ENCODE data around the gene SUCO. TPM values are rescaled to one million over a fixed set of nuclear protein-coding genes. Genes with fewer than 3 reads are reported as not detected.

Gene SUCO
- total RNA-seq, 1 donor from 2014 or later: 120 TPM

DNA sequence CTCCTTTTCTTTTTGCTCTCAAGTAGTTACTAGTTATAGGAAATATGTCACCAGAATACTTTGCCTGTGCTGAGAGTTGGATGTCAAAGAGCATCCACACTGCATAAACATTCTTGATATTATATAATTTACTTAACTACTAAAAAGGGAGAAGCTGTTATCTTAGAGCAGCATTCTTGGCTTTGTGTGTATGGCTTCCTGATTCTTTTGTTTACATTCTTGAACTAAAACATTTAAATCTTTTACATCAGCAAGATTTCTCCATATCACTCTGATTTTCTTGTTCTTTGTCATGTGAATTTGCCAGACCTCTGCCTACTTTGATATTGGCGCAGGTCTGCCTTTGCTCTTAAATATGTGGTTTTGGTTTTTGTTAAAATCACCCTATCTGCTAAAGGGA is 48.8 kb downstream of the SUCO start:
- H3K9me3 Mint-ChIP-seq: no peaks in the 10 kb centered on the region
- TF ChIP-seq CTCF (IDR thresholded peaks at IDR 0.05; ENCODE audit: unreplicated experiment): no peak

DNA sequence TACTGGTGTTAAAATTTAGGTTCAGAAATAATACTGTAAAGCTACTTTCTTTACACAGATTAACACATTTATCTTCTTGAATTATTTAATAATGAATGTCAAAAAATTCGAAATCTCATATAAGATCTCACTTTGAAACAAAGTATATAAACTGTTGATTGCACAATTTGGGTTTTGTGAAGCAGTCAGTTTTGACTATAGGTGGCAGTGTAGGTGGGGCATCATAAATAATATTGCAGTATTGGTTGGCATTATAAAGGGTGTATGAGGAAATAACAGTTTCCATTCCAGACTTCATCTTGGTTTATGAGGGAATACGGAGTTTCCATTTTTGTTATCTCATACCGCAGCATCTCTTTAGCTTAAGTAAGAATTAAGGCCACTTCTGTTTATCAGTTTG is 49.9 kb downstream of the SUCO start:
- Mint-ChIP-seq H3K36me3 (peaks cover 30% of the 10 kb centered on the region), H3K9me3 (no peaks in the 10 kb centered on the region), H3K27me3 (ENCODE audit: low read depth) (no peaks in the 10 kb centered on the region), H3K4me1 (peaks cover 36% of the 10 kb centered on the region), H3K27ac (peak overlapping the region; percentile 12), H3K4me3 (no peak overlapping the region)
- no peak for DNase-seq (ENCODE audit: low spot score in 2 of 2, unreplicated experiment in 2 of 2)
- TF ChIP-seq CTCF (IDR thresholded peaks at IDR 0.05; ENCODE audit: unreplicated experiment): no peak

More for the DNA sequence above, 48.8 kb downstream of the SUCO start:
- Mint-ChIP-seq H3K27me3 (ENCODE audit: low read depth) (no peaks in the 10 kb centered on the region), H3K4me1 (peaks cover 32% of the 10 kb centered on the region), H3K36me3 (peaks cover 32% of the 10 kb centered on the region), H3K4me3 (no peak overlapping the region), H3K27ac (peak overlapping the region; percentile 75)
- DNase-seq (ENCODE audit: low spot score in 2 of 2, unreplicated experiment in 2 of 2): no peak

DNA sequence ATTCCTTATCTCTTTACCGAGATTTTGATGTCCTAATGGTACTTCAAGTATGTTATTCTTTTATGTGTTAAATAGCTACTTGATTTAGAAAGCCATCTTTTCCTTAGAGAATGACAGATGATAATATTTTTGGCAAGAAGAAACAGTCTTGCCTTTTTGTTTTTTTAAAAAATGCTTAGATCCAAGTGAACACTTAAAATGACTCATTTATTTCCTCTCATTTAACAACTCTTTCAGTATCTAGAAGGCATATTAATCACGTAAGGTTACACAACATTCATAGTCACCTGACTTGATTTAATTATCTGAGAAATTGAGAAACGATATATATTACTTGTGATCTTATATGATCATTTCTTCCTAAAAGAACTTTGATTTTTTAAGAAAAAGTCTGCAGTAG is 52.4 kb downstream of the SUCO start:
- Mint-ChIP-seq H3K27me3 (ENCODE audit: low read depth) (no peaks in the 10 kb centered on the region), H3K4me3 (no peak overlapping the region), H3K27ac (peak overlapping the region; percentile 79), H3K9me3 (no peaks in the 10 kb centered on the region), H3K36me3 (peaks cover 30% of the 10 kb centered on the region), H3K4me1 (peaks cover 40% of the 10 kb centered on the region)
- no peak for DNase-seq (ENCODE audit: low spot score in 2 of 2, unreplicated experiment in 2 of 2)
- TF ChIP-seq CTCF (IDR thresholded peaks at IDR 0.05; ENCODE audit: unreplicated experiment): no peak

- peaks cover 40% of the 10 kb centered on the region for H3K4me1 Mint-ChIP-seq
- peaks cover 31% of the 10 kb centered on the region for H3K36me3 Mint-ChIP-seq
- peak overlapping the region; percentile 28 for H3K27ac Mint-ChIP-seq
- H3K27me3 Mint-ChIP-seq (ENCODE audit: low read depth): no peaks in the 10 kb centered on the region
- no peak overlapping the region for H3K4me3 Mint-ChIP-seq
- DNase-seq (ENCODE audit: low spot score in 2 of 2, unreplicated experiment in 2 of 2): no peak
- no peak for TF ChIP-seq CTCF (IDR thresholded peaks at IDR 0.05; ENCODE audit: unreplicated experiment)
- no peaks in the 10 kb centered on the region for H3K9me3 Mint-ChIP-seq
Measured at GRCh38 chr1:172585861-172586260, 52.9 kb downstream of the SUCO start.

- no peak for DNase-seq (ENCODE audit: low spot score in 2 of 2, unreplicated experiment in 2 of 2)
- peaks cover 44% of the 10 kb centered on the region for H3K36me3 Mint-ChIP-seq
- no peak overlapping the region for H3K4me3 Mint-ChIP-seq
- TF ChIP-seq CTCF (IDR thresholded peaks at IDR 0.05; ENCODE audit: unreplicated experiment): no peak
- no peaks in the 10 kb centered on the region for H3K27me3 Mint-ChIP-seq (ENCODE audit: low read depth)
- peaks cover 17% of the 10 kb centered on the region for H3K4me1 Mint-ChIP-seq
- peaks cover 12% of the 10 kb centered on the region for H3K9me3 Mint-ChIP-seq
- H3K27ac Mint-ChIP-seq: peak overlapping the region; percentile 26
Measured at GRCh38 chr1:172588296-172589291, 55.6 kb downstream of the SUCO start.
